CD4-positive, alpha-beta T cell (primary cell): ENCODE results near the gene GOLGA8Q. TPM values are rescaled to one million over a fixed set of nuclear protein-coding genes. Genes with fewer than 3 reads are reported as not detected.
"Not testable (repeated sequence)": the region's sequence is repeated elsewhere in the genome, so short reads cannot be mapped to it uniquely, and the experiment has no call there.

ENCODE experiments used
- ATAC-seq: fragments of 200-7000 bp; cut with Tn5 transposase; one replicate; pipeline ENCODE4 v1.10.0; 2022; ENCODE audit warnings: mild to moderate bottlenecking; ENCODE audit not compliant: poor library complexity
- CTCF ChIA-PET: fragments of 350-600 bp; sonication (Branson Sonifier 250); formaldehyde crosslinking; loops from one replicate; lab custom pipeline; 2021; ENCODE audit warnings: antibody characterized with exemption, inconsistent platforms; lab: Charles Lee
- POLR2A ChIA-PET: fragments of 350-600 bp; sonication (Branson Sonifier 250); formaldehyde crosslinking; loops from one replicate; lab custom pipeline; 2021; ENCODE audit warnings: antibody characterized with exemption, inconsistent platforms; lab: Charles Lee
- DNase-seq, 14 experiments: peaks; one replicate each; pipeline ENCODE4 v3.0.0-alpha.2; 2013 to 2020; ENCODE audit warnings: mixed read lengths in 2 of 14
- H3K27ac ChIP-seq, 2 donors: one replicate each; pipeline versions ENCODE4 v1.5.1 to v1.7.0; 2013; ENCODE audit warnings: low read length in 2 of 2, low read depth in 1 of 2, mild to moderate bottlenecking in 1 of 2
- H3K27me3 ChIP-seq, 2 experiments: 1 replicate in 1 of 2; 2 replicates in 1 of 2; pipeline versions ENCODE4 v1.6.1 to v1.7.0; 2013; ENCODE audit warnings: low read length in 2 of 2, control low read depth in 1 of 2, mild to moderate bottlenecking in 1 of 2, moderate library complexity in 1 of 2; ENCODE audit not compliant: insufficient read depth in 2 of 2, control insufficient read depth in 1 of 2
- H3K36me3 ChIP-seq: one replicate; pipeline ENCODE4 v1.6.1; 2013; ENCODE audit warnings: low read length, control low read depth; ENCODE audit not compliant: insufficient read depth
- H3K4me1 ChIP-seq: one replicate; pipeline ENCODE4 v1.6.1; 2013; ENCODE audit warnings: low read length, control low read depth; ENCODE audit not compliant: insufficient read depth
- H3K4me3 ChIP-seq: one replicate; pipeline ENCODE4 v1.5.1; 2013; ENCODE audit warnings: mild to moderate bottlenecking, low read length, moderate library complexity
- H3K9me3 ChIP-seq, 2 experiments: 1 replicate in 1 of 2; 2 replicates in 1 of 2; pipeline versions ENCODE4 v1.6.1 to v1.7.0; 2013; ENCODE audit warnings: low read length in 2 of 2, mild to moderate bottlenecking in 2 of 2, control low read depth in 1 of 2, moderate library complexity in 1 of 2; ENCODE audit not compliant: control insufficient read depth in 1 of 2, insufficient read depth in 1 of 2
- H3K27ac Mint-ChIP-seq: one replicate; pipeline ENCODE4 v1.8.0; 2020; ENCODE audit warnings: mixed read lengths
- H3K27me3 Mint-ChIP-seq: one replicate; pipeline ENCODE4 v1.8.0; 2021; ENCODE audit warnings: mixed read lengths
- H3K36me3 Mint-ChIP-seq: one replicate; pipeline ENCODE4 v1.8.0; 2021; ENCODE audit warnings: low read depth, mixed read lengths
- H3K4me1 Mint-ChIP-seq: one replicate; pipeline ENCODE4 v1.8.0; 2021; ENCODE audit warnings: low read depth, mixed read lengths
- H3K4me3 Mint-ChIP-seq: one replicate; pipeline ENCODE4 v1.8.0; 2020; ENCODE audit warnings: mild to moderate bottlenecking, mixed read lengths
- H3K9me3 Mint-ChIP-seq: one replicate; pipeline ENCODE4 v1.8.0; 2020; ENCODE audit warnings: mixed read lengths
- intact Hi-C, 2 experiments: fragments of 100-400 bp; cut with DNase I in 1 of 2; cut with micrococcal nuclease in 1 of 2; formaldehyde crosslinking; loops; one replicate each; pipeline versions ENCODE4 v1.15.1 to v1.9.0; 2023 to 2025; cut with DNase I, micrococcal nuclease
- total RNA-seq, 174 experiments: library from RNA in 2 of 174; stranded (reverse) in 2 of 174; gene quantifications; one replicate each; pipeline ENCODE4 v1.2.3 and lab custom pipeline; 2021 to 2026
- TF ChIP-seq, protein P1 (sequence below): fragments of 200-600 bp; IDR thresholded peaks from one replicate; pipeline ENCODE4 v1.8.0; 2022; ENCODE audit warnings: antibody characterized with exemption, mild to moderate bottlenecking

The GOLGA8Q gene
- total RNA-seq, 2 experiments from 2014 or later, result not detected

- H3K27me3 Mint-ChIP-seq, intact Hi-C loops, ATAC-seq, H3K27me3 ChIP-seq, H3K9me3 ChIP-seq, H3K27ac Mint-ChIP-seq, H3K36me3 Mint-ChIP-seq, POLR2A ChIA-PET, H3K4me3 ChIP-seq, H3K4me3 Mint-ChIP-seq, H3K9me3 Mint-ChIP-seq, H3K4me1 ChIP-seq, H3K36me3 ChIP-seq, CTCF ChIA-PET, H3K27ac ChIP-seq, H3K4me1 Mint-ChIP-seq: not testable (repeated sequence)
- TF ChIP-seq, protein P1, sequence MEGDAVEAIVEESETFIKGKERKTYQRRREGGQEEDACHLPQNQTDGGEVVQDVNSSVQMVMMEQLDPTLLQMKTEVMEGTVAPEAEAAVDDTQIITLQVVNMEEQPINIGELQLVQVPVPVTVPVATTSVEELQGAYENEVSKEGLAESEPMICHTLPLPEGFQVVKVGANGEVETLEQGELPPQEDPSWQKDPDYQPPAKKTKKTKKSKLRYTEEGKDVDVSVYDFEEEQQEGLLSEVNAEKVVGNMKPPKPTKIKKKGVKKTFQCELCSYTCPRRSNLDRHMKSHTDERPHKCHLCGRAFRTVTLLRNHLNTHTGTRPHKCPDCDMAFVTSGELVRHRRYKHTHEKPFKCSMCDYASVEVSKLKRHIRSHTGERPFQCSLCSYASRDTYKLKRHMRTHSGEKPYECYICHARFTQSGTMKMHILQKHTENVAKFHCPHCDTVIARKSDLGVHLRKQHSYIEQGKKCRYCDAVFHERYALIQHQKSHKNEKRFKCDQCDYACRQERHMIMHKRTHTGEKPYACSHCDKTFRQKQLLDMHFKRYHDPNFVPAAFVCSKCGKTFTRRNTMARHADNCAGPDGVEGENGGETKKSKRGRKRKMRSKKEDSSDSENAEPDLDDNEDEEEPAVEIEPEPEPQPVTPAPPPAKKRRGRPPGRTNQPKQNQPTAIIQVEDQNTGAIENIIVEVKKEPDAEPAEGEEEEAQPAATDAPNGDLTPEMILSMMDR, result peak; percentile 28
- peak in 1 of 14 experiments; percentile 12 for DNase-seq
Observed at GRCh38 chr15:30598953-30599352, 47.1 kb downstream of the GOLGA8Q start.

GRCh38 chr15:30603796-30604195 lies 51.9 kb downstream of the GOLGA8Q start, which contains the start of gene GOLGA8H:
Gene GOLGA8H (plus strand): TSS chr15:30604028. CDS start chr15:30604126, 98 bp downstream.
- H3K27me3 Mint-ChIP-seq, intact Hi-C loops, H3K4me3 ChIP-seq, H3K4me3 Mint-ChIP-seq, H3K9me3 Mint-ChIP-seq, ATAC-seq, H3K4me1 Mint-ChIP-seq, H3K27me3 ChIP-seq, H3K27ac ChIP-seq, H3K36me3 Mint-ChIP-seq, H3K27ac Mint-ChIP-seq, POLR2A ChIA-PET, H3K36me3 ChIP-seq, CTCF ChIA-PET, H3K9me3 ChIP-seq, H3K4me1 ChIP-seq: not testable (repeated sequence)
- peak in 1 of 14 experiments; percentile 0 for DNase-seq

Other genes with a start within 250 kb of the GOLGA8Q start
- gene CHRFAM7A, start 158.5 kb upstream of the GOLGA8Q start, total RNA-seq, result under 1 TPM in 1 of 2 experiments, not detected in 1; 0.50 TPM
- 1 to 10 TPM; 1.5 to 1.8 TPM for gene GOLGA8R, start 137.8 kb upstream of the GOLGA8Q start, total RNA-seq
- not detected for gene GOLGA8H, start 52.0 kb downstream of the GOLGA8Q start, total RNA-seq